Sigmoid colon (tissue), 7 donors: ENCODE results near the gene PLD3. TPM values are rescaled to one million over a fixed set of nuclear protein-coding genes. Genes with fewer than 3 reads are reported as not detected.

Experiments
- DNase-seq: peaks from one replicate; pipeline ENCODE4 v3.0.0-alpha.2; 2019
- H3K27ac ChIP-seq, 4 donors: fragments of 200-600 bp; sonication (generic); one replicate each; pipeline ENCODE4 v1.5.1; 2016 to 2019; ENCODE audit warnings: mild to moderate bottlenecking in 1 of 4
- H3K27me3 ChIP-seq, 3 donors: fragments of 200-600 bp; sonication (generic); one replicate each; pipeline ENCODE4 v1.5.1; 2019; ENCODE audit warnings: mild to moderate bottlenecking in 1 of 3
- H3K36me3 ChIP-seq, 4 donors: fragments of 200-600 bp; sonication (generic); one replicate each; pipeline ENCODE4 v1.5.1; 2016 to 2019
- H3K4me1 ChIP-seq, 4 donors: fragments of 200-600 bp; sonication (generic); one replicate each; pipeline ENCODE4 v1.5.1; 2017 to 2019
- H3K4me3 ChIP-seq, 4 donors: fragments of 200-600 bp; sonication (generic); one replicate each; pipeline ENCODE4 v1.5.1; 2017 to 2019; ENCODE audit warnings: mild to moderate bottlenecking in 2 of 4, moderate library complexity in 1 of 4
- H3K9me3 ChIP-seq, 4 donors: fragments of 200-600 bp in 3 of 4; sonication (generic) in 3 of 4; one replicate each; pipeline versions ENCODE4 v1.5.1 to v1.6.1; 2013 to 2019
- EP300 ChIP-seq, 4 donors: sonication (generic); formaldehyde crosslinking; IDR thresholded peaks; one replicate each; pipeline ENCODE4 v1.6.1; 2017; ENCODE audit warnings: antibody characterized with exemption in 4 of 4
- POLR2A ChIP-seq, 2 donors: fragments of 450-650 bp; IDR thresholded peaks; one replicate each; pipeline ENCODE4 v1.6.1; 2016; ENCODE audit warnings: antibody characterized with exemption in 2 of 2, mild to moderate bottlenecking in 2 of 2, moderate library complexity in 2 of 2
- POLR2AphosphoS5 ChIP-seq, 4 donors: sonication (generic); formaldehyde crosslinking; IDR thresholded peaks; one replicate each; pipeline ENCODE4 v1.6.1; 2017; ENCODE audit warnings: antibody characterized with exemption in 4 of 4
- WGBS, 2 donors: extraction: QIAGEN DNeasy Blood & Tissue Kit; methylation state at CpG; one replicate each; pipeline ENCODE4 v1.1.7; 2013; 5-methylcytosine and 5-hydroxymethylcytosine counted together
- intact Hi-C: fragments of 100-400 bp; cut with DNase I; formaldehyde crosslinking; loops from one replicate; pipeline ENCODE4 v1.15.1; 2023
- polyA plus RNA-seq, 3 donors: library from polyadenylated mRNA; stranded (reverse); fragments of 200-250 nt; gene quantifications; one replicate each; pipeline ENCODE4 v1.2.3, GENCODE V29; 2013
- total RNA-seq, 4 donors: library from RNA; depleted of rRNA; stranded (reverse); fragments of >200 nt; gene quantifications; one replicate each; pipeline ENCODE4 v1.1.0, GENCODE V29; 2016
- TF ChIP-seq, protein P1 (sequence below), 4 experiments: fragments of 450-650 bp in 3 of 4; fragments of 200-600 bp in 1 of 4; IDR thresholded peaks; one replicate each; pipeline ENCODE4 v1.5.1; 2016 to 2019; ENCODE audit warnings: antibody characterized with exemption in 4 of 4, mild to moderate bottlenecking in 3 of 4, moderate library complexity in 2 of 4
- donor health status: healthy with polysubstance abuse.
- donor health status: Bipolar disorder and iron deficiency.
- donor health status: healthy.

PLD3 gene, protein sequence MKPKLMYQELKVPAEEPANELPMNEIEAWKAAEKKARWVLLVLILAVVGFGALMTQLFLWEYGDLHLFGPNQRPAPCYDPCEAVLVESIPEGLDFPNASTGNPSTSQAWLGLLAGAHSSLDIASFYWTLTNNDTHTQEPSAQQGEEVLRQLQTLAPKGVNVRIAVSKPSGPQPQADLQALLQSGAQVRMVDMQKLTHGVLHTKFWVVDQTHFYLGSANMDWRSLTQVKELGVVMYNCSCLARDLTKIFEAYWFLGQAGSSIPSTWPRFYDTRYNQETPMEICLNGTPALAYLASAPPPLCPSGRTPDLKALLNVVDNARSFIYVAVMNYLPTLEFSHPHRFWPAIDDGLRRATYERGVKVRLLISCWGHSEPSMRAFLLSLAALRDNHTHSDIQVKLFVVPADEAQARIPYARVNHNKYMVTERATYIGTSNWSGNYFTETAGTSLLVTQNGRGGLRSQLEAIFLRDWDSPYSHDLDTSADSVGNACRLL
- 100 to 1,000 TPM; 164 to 270 (median 230) TPM for total RNA-seq
- polyA plus RNA-seq: 100 to 1,000 TPM in 2 of 3 donors, 10 to 100 TPM in 1; 48.0 to 121 (median 118) TPM

- WGBS, 2 donors: 0% methylated on average over 77 of the region's 77 CpGs
- Histone ChIP-seq H3K36me3 (no peaks in the 10 kb centered on the region), H3K4me3 (peak within 1 kb of the TSS; percentile 69 to 90 (median 76)), H3K27me3 (no peaks in the 10 kb centered on the region), H3K27ac (peak within 1 kb of the TSS; percentile 78 to 84 (median 84)), H3K4me1 (peaks cover 0 to 30% (median 22%) of the 10 kb centered on the region in 4 donors), H3K9me3 (no peaks in the 10 kb centered on the region)
- TF ChIP-seq EP300 (IDR thresholded peaks at IDR 0.05) (peak in 1 of 4 donors; percentile 80), POLR2A (IDR thresholded peaks at IDR 0.05) (peak; percentile 91 to 93), POLR2AphosphoS5 (IDR thresholded peaks at IDR 0.05) (peak; percentile 97 to 99 (median 98))
- TF ChIP-seq, protein P1, sequence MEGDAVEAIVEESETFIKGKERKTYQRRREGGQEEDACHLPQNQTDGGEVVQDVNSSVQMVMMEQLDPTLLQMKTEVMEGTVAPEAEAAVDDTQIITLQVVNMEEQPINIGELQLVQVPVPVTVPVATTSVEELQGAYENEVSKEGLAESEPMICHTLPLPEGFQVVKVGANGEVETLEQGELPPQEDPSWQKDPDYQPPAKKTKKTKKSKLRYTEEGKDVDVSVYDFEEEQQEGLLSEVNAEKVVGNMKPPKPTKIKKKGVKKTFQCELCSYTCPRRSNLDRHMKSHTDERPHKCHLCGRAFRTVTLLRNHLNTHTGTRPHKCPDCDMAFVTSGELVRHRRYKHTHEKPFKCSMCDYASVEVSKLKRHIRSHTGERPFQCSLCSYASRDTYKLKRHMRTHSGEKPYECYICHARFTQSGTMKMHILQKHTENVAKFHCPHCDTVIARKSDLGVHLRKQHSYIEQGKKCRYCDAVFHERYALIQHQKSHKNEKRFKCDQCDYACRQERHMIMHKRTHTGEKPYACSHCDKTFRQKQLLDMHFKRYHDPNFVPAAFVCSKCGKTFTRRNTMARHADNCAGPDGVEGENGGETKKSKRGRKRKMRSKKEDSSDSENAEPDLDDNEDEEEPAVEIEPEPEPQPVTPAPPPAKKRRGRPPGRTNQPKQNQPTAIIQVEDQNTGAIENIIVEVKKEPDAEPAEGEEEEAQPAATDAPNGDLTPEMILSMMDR (IDR thresholded peaks at IDR 0.05): no peak
- DNase-seq: peak; percentile 100
- intact Hi-C loops: loop anchor here (2.0 to 5.0 kb wide), 3 partner anchors 54 to 118 kb away; partner anchors contain the start of gene SPTBN4
Observed at GRCh38 chr19:40348125-40348913, at the start of gene PLD3, which contains the start of gene C19orf47. PLD3 (plus strand) TSS chr19:40348695; CDS start chr19:40366484, 17,789 bp downstream. C19orf47 (minus strand) TSS chr19:40348397; CDS start chr19:40341857, 6,540 bp downstream.

DNA sequence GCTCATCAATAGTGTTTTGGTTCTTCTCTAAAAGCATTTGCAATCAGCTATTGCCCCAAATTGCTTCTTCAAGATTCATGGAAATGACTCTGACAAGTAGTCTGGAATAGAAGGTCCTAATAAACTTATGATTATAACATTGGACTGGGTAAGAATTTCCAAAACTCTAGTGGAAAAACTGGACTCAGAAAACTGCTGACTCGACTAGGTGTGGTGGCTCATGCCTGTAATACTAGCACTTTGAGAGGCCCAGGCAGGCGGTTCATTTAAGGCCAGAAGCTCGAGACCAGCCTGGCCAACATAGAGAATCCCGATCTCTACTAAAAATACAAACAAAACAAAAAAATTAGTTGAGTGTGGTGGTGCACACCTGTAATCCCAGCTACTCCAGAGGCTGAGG is 47.8 kb upstream of the PLD3 start:
- Histone ChIP-seq H3K36me3 (no peaks in the 10 kb centered on the region), H3K4me1 (peaks cover 0 to 3% (median 0%) of the 10 kb centered on the region in 4 donors), H3K9me3 (no peaks in the 10 kb centered on the region), H3K27me3 (no peaks in the 10 kb centered on the region), H3K4me3 (no peak overlapping the region), H3K27ac (no peak overlapping the region)
- intact Hi-C loops: loop anchor here (10.0 kb wide), 2 partner anchors 224 to 294 kb away; no protein-coding TSS in a partner anchor
- WGBS, 2 donors: 90 to 94% methylated on average over 4 of the region's 4 CpGs
- no peak for DNase-seq
- no peak for TF ChIP-seq POLR2AphosphoS5 (IDR thresholded peaks at IDR 0.05)
- TF ChIP-seq, protein P1 (IDR thresholded peaks at IDR 0.05): no peak
- no peak for TF ChIP-seq EP300 (IDR thresholded peaks at IDR 0.05)
- no peak for TF ChIP-seq POLR2A (IDR thresholded peaks at IDR 0.05)

GRCh38 chr19:40302224-40303011 is 46.1 kb upstream of the PLD3 start:
- H3K9me3 ChIP-seq: no peaks in the 10 kb centered on the region
- H3K4me1 ChIP-seq: peaks cover 0 to 3% (median 0%) of the 10 kb centered on the region in 4 donors
- WGBS, 2 donors: 90 to 92% methylated on average over 6 of the region's 6 CpGs
- no peak overlapping the region for H3K4me3 ChIP-seq
- no peak for TF ChIP-seq EP300 (IDR thresholded peaks at IDR 0.05)
- no peak for TF ChIP-seq POLR2A (IDR thresholded peaks at IDR 0.05)
- TF ChIP-seq, protein P1 (IDR thresholded peaks at IDR 0.05): no peak
- H3K36me3 ChIP-seq: no peaks in the 10 kb centered on the region
- H3K27ac ChIP-seq: no peak overlapping the region
- no peaks in the 10 kb centered on the region for H3K27me3 ChIP-seq
- DNase-seq: no peak
- intact Hi-C loops: loop anchor here (10.0 kb wide), 2 partner anchors 222 to 292 kb away; no protein-coding TSS in a partner anchor

GRCh38 chr19:40303765-40304164 is 44.7 kb upstream of the PLD3 start:
- WGBS, 2 donors: 74 to 89% methylated on average over 2 of the region's 2 CpGs
- H3K27ac ChIP-seq: no peak overlapping the region
- H3K9me3 ChIP-seq: no peaks in the 10 kb centered on the region
- TF ChIP-seq, protein P1 (IDR thresholded peaks at IDR 0.05): no peak
- TF ChIP-seq EP300 (IDR thresholded peaks at IDR 0.05) (no peak), POLR2A (IDR thresholded peaks at IDR 0.05) (no peak), POLR2AphosphoS5 (IDR thresholded peaks at IDR 0.05) (no peak)
- peaks cover 0 to 3% (median 0%) of the 10 kb centered on the region in 4 donors for H3K4me1 ChIP-seq
- intact Hi-C loops: loop anchor here (2.0 to 10.0 kb wide), 3 partner anchors 221 to 331 kb away; no protein-coding TSS in a partner anchor
- DNase-seq: no peak
- H3K36me3 ChIP-seq: no peaks in the 10 kb centered on the region
- H3K27me3 ChIP-seq: no peaks in the 10 kb centered on the region
- H3K4me3 ChIP-seq: no peak overlapping the region
